Peyer's patch (tissue), 4 donors: ENCODE measurements around the gene SLC16A9. TPM values are rescaled to one million over a fixed set of nuclear protein-coding genes. Genes with fewer than 3 reads are reported as not detected.

Experiments used
- DNase-seq, 3 donors: peaks; one replicate each; pipeline ENCODE4 v3.0.0-alpha.2; 2017 to 2019
- H3K27ac ChIP-seq, 4 donors: fragments of 200-600 bp; sonication (generic); one replicate each; pipeline ENCODE4 v1.5.1; 2016 to 2019
- H3K27me3 ChIP-seq, 2 donors: fragments of 200-600 bp; sonication (generic); one replicate each; pipeline ENCODE4 v1.5.1; 2019
- H3K36me3 ChIP-seq, 3 donors: fragments of 200-600 bp; sonication (generic); one replicate each; pipeline ENCODE4 v1.5.1; 2016 to 2019
- H3K4me1 ChIP-seq, 4 donors: fragments of 200-600 bp; sonication (generic); one replicate each; pipeline ENCODE4 v1.5.1; 2016 to 2019
- H3K4me3 ChIP-seq, 4 donors: fragments of 200-600 bp; sonication (generic); 1 replicate in 3 of 4; 2 replicates in 1 of 4; pipeline ENCODE4 v1.5.1; 2016 to 2019; ENCODE audit warnings: mild to moderate bottlenecking in 1 of 4
- H3K9me3 ChIP-seq, 4 donors: fragments of 200-600 bp; sonication (generic); one replicate each; pipeline ENCODE4 v1.5.1; 2016 to 2019; ENCODE audit warnings: mild to moderate bottlenecking in 1 of 4
- CTCF ChIP-seq, 6 experiments: fragments of 450-650 bp in 4 of 6; fragments of 200-600 bp in 2 of 6; sonication (generic) in 1 of 6; IDR thresholded peaks; one replicate each; pipeline ENCODE4 v1.5.1; 2017 to 2019; ENCODE audit warnings: antibody characterized with exemption in 6 of 6, mild to moderate bottlenecking in 3 of 6, moderate library complexity in 1 of 6
- POLR2A ChIP-seq, 2 donors: fragments of 450-650 bp; IDR thresholded peaks; one replicate each; pipeline ENCODE4 v1.5.1; 2017; ENCODE audit warnings: antibody characterized with exemption in 2 of 2, mild to moderate bottlenecking in 2 of 2, moderate library complexity in 2 of 2
- total RNA-seq, 4 donors: library from RNA; depleted of rRNA; stranded (reverse); fragments of >200 nt; gene quantifications; one replicate each; pipeline ENCODE4 v1.1.0, GENCODE V29; 2016

Gene SLC16A9
- total RNA-seq, 4 donors from 2014 or later = 1.5 to 4.0 (median 2.3) TPM; not detected in 1

- peak in 1 of 3 donors; percentile 55 for DNase-seq
These were observed 30.8 kb downstream of the SLC16A9 start for GRCh38 chr10:59678884-59679301.

DNA sequence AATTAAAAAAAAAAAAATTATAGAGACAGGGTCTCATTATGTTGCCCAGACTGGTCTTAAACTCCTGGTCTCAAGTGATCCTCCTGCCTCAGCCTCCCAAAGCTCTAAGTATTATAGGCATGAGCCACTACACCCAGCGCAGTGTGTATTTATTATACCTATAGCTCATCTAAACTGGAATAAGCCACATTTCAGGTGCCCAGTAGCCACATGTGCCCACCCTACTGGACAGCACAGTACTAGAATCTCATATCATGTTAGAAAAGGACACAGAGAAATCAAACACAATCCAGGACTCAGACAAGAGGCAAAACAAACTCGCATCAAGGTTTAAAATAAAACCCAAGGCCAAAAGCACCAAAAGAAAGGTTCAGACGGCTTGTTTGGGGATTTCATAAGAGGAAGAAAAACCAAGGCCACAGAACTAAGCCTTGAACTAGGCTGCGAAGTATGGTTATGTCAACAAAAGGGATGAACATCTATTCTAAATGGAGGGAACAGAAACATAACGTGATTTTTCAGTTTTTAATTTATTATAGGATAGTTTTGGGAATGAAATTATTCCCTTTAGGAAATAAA is 32.3 kb downstream of the SLC16A9 start:
- no peak for DNase-seq
- no peaks in the 10 kb centered on the region for H3K36me3 ChIP-seq
- no peaks in the 10 kb centered on the region for H3K4me1 ChIP-seq
- H3K27ac ChIP-seq = no peak overlapping the region
- no peak for TF ChIP-seq CTCF (IDR thresholded peaks at IDR 0.05)
- no peak for TF ChIP-seq POLR2A (IDR thresholded peaks at IDR 0.05)
- H3K27me3 ChIP-seq = no peaks in the 10 kb centered on the region
- no peak overlapping the region for H3K4me3 ChIP-seq
- no peaks in the 10 kb centered on the region for H3K9me3 ChIP-seq

More at GRCh38 chr10:59678884-59679301, 30.8 kb downstream of the SLC16A9 start:
- no peaks in the 10 kb centered on the region for H3K36me3 ChIP-seq
- no peak overlapping the region for H3K4me3 ChIP-seq
- H3K27ac ChIP-seq = peak overlapping the region in 1 of 4 donors; percentile 25
- no peaks in the 10 kb centered on the region for H3K9me3 ChIP-seq
- TF ChIP-seq CTCF (IDR thresholded peaks at IDR 0.05) (no peak), POLR2A (IDR thresholded peaks at IDR 0.05) (no peak)
- no peaks in the 10 kb centered on the region for H3K27me3 ChIP-seq
- no peaks in the 10 kb centered on the region for H3K4me1 ChIP-seq

- Histone ChIP-seq H3K4me1 (no peaks in the 10 kb centered on the region), H3K27ac (no peak overlapping the region), H3K27me3 (no peaks in the 10 kb centered on the region), H3K9me3 (no peaks in the 10 kb centered on the region), H3K36me3 (no peaks in the 10 kb centered on the region), H3K4me3 (no peak overlapping the region)
- no peak for DNase-seq
- TF ChIP-seq CTCF (IDR thresholded peaks at IDR 0.05) = no peak
- no peak for TF ChIP-seq POLR2A (IDR thresholded peaks at IDR 0.05)
These were observed 33.8 kb downstream of the SLC16A9 start for GRCh38 chr10:59675812-59676211.

- TF ChIP-seq POLR2A (IDR thresholded peaks at IDR 0.05) = no peak
- no peak for TF ChIP-seq CTCF (IDR thresholded peaks at IDR 0.05)
- Histone ChIP-seq H3K4me1 (no peaks in the 10 kb centered on the region), H3K27me3 (no peaks in the 10 kb centered on the region), H3K27ac (no peak overlapping the region), H3K4me3 (no peak overlapping the region), H3K36me3 (no peaks in the 10 kb centered on the region), H3K9me3 (no peaks in the 10 kb centered on the region)
- DNase-seq = peak in 1 of 3 donors; percentile 57
These were observed 35.3 kb downstream of the SLC16A9 start for GRCh38 chr10:59674215-59674836.

DNA sequence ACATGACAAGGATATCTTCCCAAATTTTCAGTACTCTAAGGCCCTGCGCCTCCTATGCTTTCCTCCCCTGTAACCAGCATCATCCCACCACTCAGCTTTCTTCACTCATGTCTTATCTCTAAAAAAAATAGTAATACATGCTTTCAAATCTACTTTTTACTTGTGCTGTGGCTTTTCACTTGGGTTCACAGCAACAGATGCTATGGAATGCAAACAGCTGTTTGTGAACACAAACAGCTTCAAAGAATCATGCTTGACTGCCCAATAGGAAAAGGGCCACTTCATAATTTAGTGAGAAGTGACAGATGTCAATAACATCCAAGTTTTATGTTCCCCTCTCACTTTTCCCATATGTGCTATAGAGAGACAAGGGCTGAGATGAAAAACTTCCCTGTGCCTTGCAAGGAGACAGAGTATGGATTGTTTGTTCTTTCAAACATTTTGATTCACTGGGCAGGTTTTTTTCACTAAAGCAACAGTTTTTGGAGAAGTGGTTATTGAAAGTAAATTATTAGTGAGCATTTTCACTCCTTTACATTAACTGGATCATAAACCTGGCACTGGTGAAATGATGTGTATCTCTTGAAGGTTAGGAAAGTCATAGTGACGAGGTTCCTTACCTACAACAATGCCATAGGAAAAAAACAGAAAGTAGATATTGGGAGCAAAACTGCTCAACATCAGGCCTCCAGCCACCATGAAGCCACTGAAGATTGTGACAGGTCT is 37.3 kb downstream of the SLC16A9 start:
- TF ChIP-seq POLR2A (IDR thresholded peaks at IDR 0.05) = no peak
- TF ChIP-seq CTCF (IDR thresholded peaks at IDR 0.05) = no peak
- DNase-seq = no peak

More for the DNA sequence above, 37.3 kb downstream of the SLC16A9 start:
- H3K27ac ChIP-seq = no peak overlapping the region
- H3K4me3 ChIP-seq = no peak overlapping the region
- H3K36me3 ChIP-seq = no peaks in the 10 kb centered on the region
- no peaks in the 10 kb centered on the region for H3K9me3 ChIP-seq
- no peaks in the 10 kb centered on the region for H3K27me3 ChIP-seq
- no peaks in the 10 kb centered on the region for H3K4me1 ChIP-seq
